Thyroid gland (tissue), 4 donors: ENCODE results near the gene RUNX2. TPM values are rescaled to one million over a fixed set of nuclear protein-coding genes. Genes with fewer than 3 reads are reported as not detected.

Experiments used
- DNase-seq, 2 donors: peaks; one replicate each; pipeline ENCODE4 v3.0.0-alpha.2; 2019
- H3K27ac ChIP-seq, 3 donors: fragments of 200-600 bp; sonication (generic); 1 replicate in 2 of 3; 2 replicates in 1 of 3; pipeline ENCODE4 v1.5.1; 2016 to 2019; ENCODE audit warnings: mild to moderate bottlenecking in 1 of 3, moderate library complexity in 1 of 3
- H3K27me3 ChIP-seq: fragments of 200-600 bp; sonication (generic); one replicate; pipeline ENCODE4 v1.5.1; 2019
- H3K36me3 ChIP-seq, 2 donors: fragments of 200-600 bp; sonication (generic); one replicate each; pipeline ENCODE4 v1.5.1; 2016 to 2019
- H3K4me1 ChIP-seq, 2 donors: fragments of 200-600 bp; sonication (generic); one replicate each; pipeline ENCODE4 v1.5.1; 2017 to 2019
- H3K4me3 ChIP-seq, 3 donors: fragments of 200-600 bp; sonication (generic); replicated peaks in 1 of 3; 1 replicate in 2 of 3; 2 replicates in 1 of 3; pipeline ENCODE4 v1.5.1; 2016; ENCODE audit warnings: mild to moderate bottlenecking in 1 of 3
- H3K9me3 ChIP-seq: fragments of 200-600 bp; sonication (generic); one replicate; pipeline ENCODE4 v1.5.1; 2017
- CTCF ChIP-seq, 6 experiments: fragments of 200-600 bp in 3 of 6; fragments of 450-650 bp in 3 of 6; sonication (generic) in 3 of 6; IDR thresholded peaks; one replicate each; pipeline ENCODE4 v1.5.1; 2016 to 2019; ENCODE audit warnings: antibody characterized with exemption in 6 of 6, mild to moderate bottlenecking in 2 of 6, inconsistent platforms in 1 of 6, moderate library complexity in 1 of 6
- POLR2A ChIP-seq, 2 donors: fragments of 450-650 bp; IDR thresholded peaks; one replicate each; pipeline ENCODE4 v1.6.1; 2017; ENCODE audit warnings: antibody characterized with exemption in 2 of 2, mild to moderate bottlenecking in 2 of 2, moderate library complexity in 1 of 2
- WGBS, 2 donors: methylation state at CpG; one replicate each; pipeline ENCODE4 v1.1.5; 2017; 5-methylcytosine and 5-hydroxymethylcytosine counted together
- intact Hi-C: fragments of 100-400 bp; cut with DNase I; formaldehyde crosslinking; loops from one replicate; pipeline ENCODE4 v1.15.1; 2023
- total RNA-seq, 4 donors: library from RNA; depleted of rRNA; stranded (reverse); fragments of >200 nt; gene quantifications; one replicate each; pipeline ENCODE4 v1.2.3, GENCODE V29; 2016

RUNX2 gene
- total RNA-seq, 4 donors from 2014 or later, result 1.6 to 4.2 (median 2.7) TPM

GRCh38 chr6:45417436-45417835, 89.3 kb downstream of the RUNX2 start:
- no peak for DNase-seq
- Histone ChIP-seq H3K4me3 (no peak overlapping the region), H3K36me3 (no peaks in the 10 kb centered on the region), H3K4me1 (peaks cover 16 to 23% of the 10 kb centered on the region in 2 donors), H3K27ac (no peak overlapping the region), H3K9me3 (no peaks in the 10 kb centered on the region), H3K27me3 (peaks cover 34% of the 10 kb centered on the region)
- intact Hi-C loops, result no loop called here
- 94% methylated on average over 2 of the region's 2 CpGs for WGBS, 2 donors
- TF ChIP-seq CTCF (IDR thresholded peaks at IDR 0.05) (no peak), POLR2A (IDR thresholded peaks at IDR 0.05) (no peak)

DNA sequence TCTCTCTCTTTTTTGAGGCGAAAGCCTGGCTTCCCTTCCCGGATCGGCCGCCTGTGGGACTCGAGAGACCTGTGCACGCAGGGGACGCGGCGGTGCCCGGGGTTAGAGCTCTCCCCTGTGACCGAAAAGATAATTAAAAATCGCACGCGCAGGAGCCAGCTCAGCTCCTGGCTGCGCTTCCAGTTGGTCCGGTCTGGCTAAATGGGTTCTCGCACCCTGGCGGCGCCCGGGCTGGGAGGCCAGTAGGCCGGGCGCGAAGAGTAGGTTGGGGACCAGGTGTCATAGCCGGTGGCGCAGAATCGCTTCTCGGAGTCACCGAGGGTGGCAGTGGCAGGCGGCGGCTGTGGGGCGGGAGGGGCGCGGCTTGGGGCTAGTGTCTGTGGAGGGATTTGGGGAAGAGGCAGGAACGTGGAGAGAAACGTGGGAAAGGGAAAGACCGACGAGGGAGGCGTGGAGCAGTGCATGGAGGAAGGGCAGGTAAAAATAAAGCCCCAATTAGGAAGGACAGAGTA, 91.5 kb downstream of the RUNX2 start:
- intact Hi-C loops, result loop anchor here (10.0 kb wide), 1 partner anchor 295 kb away; no protein-coding TSS in a partner anchor
- H3K27ac ChIP-seq, result no peak overlapping the region
- TF ChIP-seq POLR2A (IDR thresholded peaks at IDR 0.05) (no peak), CTCF (IDR thresholded peaks at IDR 0.05) (peak in 5 of 6 experiments; percentile 10 to 53 (median 28))
- no peaks in the 10 kb centered on the region for H3K9me3 ChIP-seq
- peaks cover 26 to 36% of the 10 kb centered on the region in 2 donors for H3K4me1 ChIP-seq
- H3K4me3 ChIP-seq, result peak overlapping the region in 1 of 3 donors; percentile 12
- H3K27me3 ChIP-seq, result peaks cover 38% of the 10 kb centered on the region
- WGBS, 2 donors, result 3 to 5% methylated on average over 37 to 38 of the region's 38 CpGs
- peak; percentile 58 to 62 for DNase-seq
- H3K36me3 ChIP-seq, result no peaks in the 10 kb centered on the region

DNA sequence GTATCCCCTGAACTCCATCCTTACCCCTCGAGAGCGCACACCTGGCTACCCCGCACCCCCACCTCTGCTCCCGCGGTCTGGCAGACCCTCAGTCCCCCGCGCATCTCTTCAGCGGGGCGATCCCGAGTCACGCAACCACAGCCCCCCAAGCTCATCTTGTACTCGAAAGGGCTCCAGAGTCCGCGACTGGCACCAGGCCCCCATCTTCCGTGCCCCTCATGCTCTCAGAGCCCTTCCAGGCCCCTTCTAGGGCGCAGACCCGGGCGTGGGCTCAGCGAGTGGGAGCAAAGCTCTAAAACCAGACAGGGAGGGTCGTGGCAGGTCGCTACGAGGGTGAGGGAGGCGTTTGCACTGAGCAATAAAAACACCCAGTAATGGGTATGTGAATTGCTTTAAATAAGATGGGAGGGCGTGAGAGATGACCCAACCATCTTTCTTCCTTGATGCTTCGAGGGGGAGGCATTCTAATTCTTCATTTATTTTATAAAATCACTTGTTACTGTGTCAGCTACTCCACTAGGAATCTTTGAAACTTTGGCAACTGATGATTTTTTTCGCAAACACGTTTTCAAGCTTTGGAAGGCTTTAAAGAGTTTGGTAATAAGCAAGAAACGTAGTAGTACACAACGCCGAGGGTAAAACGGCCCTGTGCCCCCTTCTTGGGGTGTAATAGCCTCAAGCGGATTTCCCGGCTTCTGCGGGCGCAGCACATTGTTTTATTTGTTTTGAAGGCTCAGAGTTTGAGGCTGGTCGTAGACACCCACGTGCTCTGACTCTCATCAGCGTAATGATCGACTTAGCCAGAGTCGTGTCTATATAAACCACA, 92.2 kb downstream of the RUNX2 start:
- no peak for TF ChIP-seq CTCF (IDR thresholded peaks at IDR 0.05)
- no peak for TF ChIP-seq POLR2A (IDR thresholded peaks at IDR 0.05)
- Histone ChIP-seq H3K27me3 (peaks cover 34% of the 10 kb centered on the region), H3K9me3 (no peaks in the 10 kb centered on the region), H3K4me3 (peak overlapping the region in 1 of 3 donors; percentile 12), H3K4me1 (peaks cover 26 to 36% of the 10 kb centered on the region in 2 donors), H3K27ac (no peak overlapping the region), H3K36me3 (no peaks in the 10 kb centered on the region)
- no peak for DNase-seq
- intact Hi-C loops, result loop anchor here (10.0 kb wide), 1 partner anchor 295 kb away; no protein-coding TSS in a partner anchor
- 12 to 16% methylated on average over 39 to 40 of the region's 40 CpGs for WGBS, 2 donors

DNA sequence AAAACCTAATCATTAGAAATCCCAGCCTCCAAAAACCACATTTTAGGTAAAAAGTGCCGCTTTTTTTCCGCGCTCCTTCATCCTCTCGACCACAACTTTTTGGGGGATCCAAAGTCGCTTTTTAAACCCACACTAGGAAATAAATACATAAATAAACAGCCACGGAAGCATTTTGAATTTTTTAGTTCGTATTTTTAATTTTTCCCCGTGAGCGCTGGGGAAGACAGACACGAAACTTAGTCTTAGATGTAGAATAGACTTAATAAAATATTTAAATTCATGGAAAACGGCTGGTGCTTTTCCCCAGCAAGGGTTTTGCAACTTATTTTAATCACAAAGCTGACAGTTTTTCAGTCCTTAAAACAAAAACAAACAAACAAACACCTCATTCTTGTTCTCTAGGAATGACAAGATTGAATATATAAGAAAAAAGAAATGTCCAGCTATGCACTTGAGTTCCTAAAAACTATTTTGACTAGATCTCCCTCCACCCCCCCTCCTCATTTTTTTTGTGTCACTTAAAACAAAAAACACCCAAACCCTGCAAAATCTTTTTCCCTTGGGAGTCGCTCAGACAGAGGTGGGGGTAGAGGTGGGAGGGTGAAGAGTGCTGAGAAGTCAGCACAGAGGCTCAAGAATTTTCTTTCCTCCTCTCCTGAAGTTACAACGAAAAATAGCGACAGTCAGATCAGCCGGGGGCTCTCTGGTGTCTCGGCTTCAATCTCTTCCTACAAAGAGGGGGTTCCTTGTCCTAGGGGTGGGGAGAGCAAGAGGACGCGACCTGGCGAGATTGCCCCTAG, 93.0 kb downstream of the RUNX2 start:
- TF ChIP-seq CTCF (IDR thresholded peaks at IDR 0.05), result no peak
- no peak for TF ChIP-seq POLR2A (IDR thresholded peaks at IDR 0.05)
- Histone ChIP-seq H3K4me1 (peaks cover 26 to 36% of the 10 kb centered on the region in 2 donors), H3K27ac (peak overlapping the region in 1 of 3 donors; percentile 21), H3K4me3 (peak overlapping the region in 2 of 3 donors; percentile 43 to 48), H3K27me3 (peaks cover 31% of the 10 kb centered on the region), H3K36me3 (no peaks in the 10 kb centered on the region), H3K9me3 (no peaks in the 10 kb centered on the region)
- intact Hi-C loops, result loop anchor here (10.0 kb wide), 1 partner anchor 294 kb away; no protein-coding TSS in a partner anchor
- no peak for DNase-seq
- 17 to 18% methylated on average over 19 of the region's 19 CpGs for WGBS, 2 donors
